ENCODE results near the gene APBA2. TPM values are rescaled to one million over a fixed set of nuclear protein-coding genes. Genes with fewer than 3 reads are reported as not detected.
"Not testable (repeated sequence)": the region's sequence is repeated elsewhere in the genome, so short reads cannot be mapped to it uniquely, and the experiment has no call there.

APBA2 gene
- polyA plus RNA-seq (ENCODE audit: insufficient read length), result 4.4 TPM

DNA sequence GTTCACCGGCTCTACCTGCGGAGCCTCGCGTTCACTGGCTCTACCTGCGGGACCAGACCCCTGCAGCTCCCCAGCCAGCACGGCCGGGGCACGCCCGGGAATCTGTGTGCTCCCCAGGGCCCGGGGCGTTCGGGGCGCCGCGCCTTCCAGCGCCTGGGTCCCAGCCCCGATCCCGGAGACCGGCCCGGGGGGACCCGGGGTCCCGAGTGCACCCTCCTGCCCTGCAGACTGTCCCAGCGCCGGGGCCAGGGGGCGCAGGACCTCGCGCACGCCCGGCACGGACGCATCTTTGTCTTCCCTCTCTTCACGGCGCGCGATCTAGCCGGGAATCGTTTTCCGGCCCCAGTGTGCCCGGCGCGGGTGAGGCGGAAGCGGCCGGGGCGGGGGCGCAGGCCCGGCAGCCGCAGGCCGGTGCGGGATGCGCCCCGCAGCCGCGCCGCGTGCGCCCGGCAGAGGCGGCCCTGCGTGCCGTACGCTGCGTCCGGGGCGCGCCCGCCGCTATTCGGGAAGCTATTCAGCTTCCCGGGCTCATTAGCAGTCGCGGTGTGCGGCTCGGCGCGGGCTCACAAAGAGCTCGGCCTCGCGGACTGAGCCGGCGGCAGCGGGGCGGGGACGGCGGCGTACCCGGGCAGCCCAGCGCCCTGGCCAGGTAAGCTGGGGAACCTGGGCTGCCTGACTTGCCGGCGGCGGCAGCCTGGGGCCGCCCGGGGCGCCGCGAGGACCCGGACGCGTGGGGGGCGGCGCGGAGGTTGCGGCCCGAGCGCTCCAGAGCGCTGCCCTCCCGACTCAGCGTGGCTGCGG, at the start of gene APBA2:
Gene APBA2 (plus strand): TSS at position 345 of the 801 bp plus-strand sequence. CDS start 167,911 bp downstream, outside the sequence.
- peak; percentile 36 for DNase-seq

DNA sequence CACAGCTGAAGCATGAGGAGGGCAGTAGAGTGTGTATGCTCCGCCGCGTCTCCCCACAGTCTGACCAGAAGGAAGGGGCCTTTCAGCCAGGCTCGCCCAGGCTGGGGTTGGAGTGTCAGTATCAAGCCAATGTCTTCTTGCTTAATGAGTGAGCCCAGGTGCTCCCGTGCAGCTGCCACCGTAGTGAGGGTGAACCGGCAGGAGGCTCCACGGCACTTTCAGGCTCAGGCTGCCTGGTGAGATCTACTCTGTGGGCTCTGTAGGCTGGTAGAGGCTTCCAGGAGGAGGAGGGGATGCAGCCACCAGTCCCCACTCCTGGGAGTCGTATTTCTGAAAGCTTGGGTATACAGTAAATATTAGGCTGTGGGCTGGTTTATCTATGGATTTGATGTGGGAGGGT, 45.5 kb upstream of the APBA2 start:
- not testable (repeated sequence) for DNase-seq

DNA sequence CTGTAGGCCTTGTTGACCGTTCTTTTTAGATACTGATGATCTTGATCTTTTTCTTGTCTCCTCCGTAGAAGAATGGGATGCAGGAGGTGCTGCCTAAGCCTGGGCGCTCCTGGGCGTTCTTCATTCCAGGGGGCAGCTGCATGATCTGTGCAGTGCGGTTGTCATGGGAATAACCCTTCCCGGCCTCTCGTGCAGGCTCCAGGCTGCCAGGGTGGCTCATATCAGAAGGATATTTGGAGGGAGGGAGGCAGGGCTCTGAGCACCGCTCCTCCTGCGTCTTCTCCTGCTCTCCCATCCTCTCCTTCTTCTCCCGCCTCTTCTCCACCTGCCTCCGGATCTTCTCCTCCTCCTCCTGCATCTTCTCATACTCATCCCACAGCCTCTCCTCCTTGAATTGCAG, 43.6 kb upstream of the APBA2 start:
- not testable (repeated sequence) for DNase-seq

DNA sequence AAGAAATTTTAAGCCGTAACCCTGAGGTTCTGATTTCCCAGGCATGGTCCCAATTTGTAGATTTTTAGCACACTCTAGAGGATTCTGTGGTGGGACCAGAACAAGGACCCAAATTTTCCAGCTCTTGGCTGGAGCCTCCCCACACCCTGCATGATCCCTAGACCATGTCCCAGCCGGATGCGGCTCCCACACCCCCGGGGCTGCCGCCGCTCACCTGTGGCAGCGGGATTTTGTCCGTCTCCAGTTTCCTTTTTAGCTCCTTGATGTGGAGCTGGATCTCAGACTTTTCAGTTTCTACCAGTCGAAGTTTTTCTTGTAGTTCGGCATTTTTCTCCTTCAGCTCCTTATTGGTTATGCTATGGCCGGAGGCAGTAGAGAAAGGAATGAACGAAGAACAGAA, 42.3 kb upstream of the APBA2 start:
- not testable (repeated sequence) for DNase-seq

DNA sequence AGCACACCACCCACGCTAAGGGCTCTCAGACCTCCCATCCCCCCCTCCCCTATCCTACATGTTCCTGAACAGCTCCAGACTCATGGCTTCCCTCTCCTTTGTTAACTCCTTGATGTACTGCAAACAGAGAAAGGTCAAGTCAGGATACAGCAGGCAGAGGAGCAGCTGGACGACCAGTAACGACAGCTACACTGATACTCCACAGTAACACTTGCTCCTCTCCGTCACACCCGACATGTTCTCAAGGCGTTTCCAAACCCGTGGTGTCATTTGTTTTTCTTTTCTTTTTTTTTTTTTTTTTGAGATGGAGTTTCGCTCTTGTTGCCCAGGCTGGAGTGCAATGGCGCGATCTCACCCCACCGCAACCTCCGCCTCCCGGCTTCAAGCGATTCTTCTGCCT, 41.6 kb upstream of the APBA2 start:
- DNase-seq, result not testable (repeated sequence)

DNA sequence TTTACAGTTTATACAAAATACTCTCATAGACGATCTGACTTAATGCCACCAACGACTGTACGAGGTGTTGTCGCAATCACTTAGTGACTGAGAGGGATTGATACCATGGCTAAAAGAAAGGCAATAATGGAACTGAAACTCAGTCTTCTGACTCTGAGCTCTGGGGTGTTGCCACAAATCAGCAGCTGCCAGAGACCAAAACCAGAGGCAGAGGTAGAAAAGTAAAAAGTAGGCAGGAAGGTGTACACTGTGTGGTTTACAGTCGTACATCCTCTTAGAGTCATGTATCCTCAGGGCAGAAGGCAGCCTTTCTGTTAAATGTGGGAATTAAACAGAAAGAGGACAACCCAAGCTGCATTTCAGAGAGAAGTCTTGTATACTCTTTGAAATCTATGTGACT, 38.5 kb upstream of the APBA2 start:
- DNase-seq, result not testable (repeated sequence)

DNA sequence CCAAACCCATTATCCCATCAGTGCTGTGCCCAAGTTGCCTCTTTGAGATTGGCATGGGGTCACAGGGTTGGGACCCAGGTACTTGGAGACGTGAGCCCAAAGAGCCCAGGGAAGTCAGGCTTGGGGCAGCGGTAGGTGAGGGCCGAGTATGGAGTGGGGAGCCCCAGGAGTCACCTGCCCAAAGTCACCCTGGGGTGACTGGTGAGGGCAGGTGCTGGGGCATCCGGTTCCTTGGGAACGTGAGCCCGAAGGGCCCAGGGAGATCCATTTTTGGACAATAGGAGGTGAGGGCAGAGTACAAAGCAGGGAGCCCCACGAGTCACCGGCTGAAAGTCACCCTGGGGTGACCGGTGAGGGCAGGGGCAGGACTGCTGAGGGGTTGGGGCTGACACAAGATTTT, 37.8 kb upstream of the APBA2 start:
- not testable (repeated sequence) for DNase-seq

DNA sequence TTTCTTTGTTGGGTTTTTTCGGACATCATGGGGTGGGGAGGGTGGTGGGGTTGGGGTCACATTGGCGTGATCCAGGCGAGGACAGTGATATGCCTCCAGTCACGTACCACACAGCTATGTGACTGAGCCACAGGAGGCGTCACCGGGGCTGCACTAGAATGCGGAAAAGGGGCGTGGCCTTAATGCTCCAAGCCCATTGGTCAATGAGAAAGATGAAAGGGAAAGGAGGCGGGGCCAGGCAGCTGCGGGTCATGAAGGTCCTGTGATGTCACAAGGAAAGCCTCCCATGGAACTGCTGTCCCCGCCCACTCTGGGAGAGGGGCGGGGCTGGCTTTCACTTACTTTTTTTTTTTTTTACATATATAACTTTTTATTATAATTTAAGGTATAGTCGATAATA, 37.3 kb upstream of the APBA2 start, which contains the start of gene GOLGA6L7:
Gene GOLGA6L7 (minus strand): TSS at position 124 of the 400 bp plus-strand sequence. CDS start 95 bp downstream, at position 29.
- DNase-seq, result not testable (repeated sequence)

DNA sequence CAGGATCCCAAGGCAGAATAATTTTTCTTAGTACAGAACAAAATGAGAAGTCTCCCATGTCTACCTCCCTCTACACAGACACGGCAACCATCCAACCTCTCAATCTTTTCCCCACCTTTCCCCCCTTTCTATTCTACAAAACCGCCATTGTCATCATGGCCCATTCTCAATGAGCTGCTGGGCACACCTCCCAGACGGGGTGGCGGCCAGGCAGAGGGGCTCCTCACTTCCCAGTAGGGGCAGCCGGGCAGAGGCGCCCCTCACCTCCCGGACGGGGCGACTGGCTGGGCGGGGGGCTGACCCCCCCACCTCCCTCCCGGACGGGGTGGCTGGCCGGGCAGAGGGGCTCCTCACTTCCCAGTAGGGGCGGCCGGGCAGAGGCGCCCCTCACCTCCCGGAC, 36.5 kb upstream of the APBA2 start:
- DNase-seq, result not testable (repeated sequence)

DNA sequence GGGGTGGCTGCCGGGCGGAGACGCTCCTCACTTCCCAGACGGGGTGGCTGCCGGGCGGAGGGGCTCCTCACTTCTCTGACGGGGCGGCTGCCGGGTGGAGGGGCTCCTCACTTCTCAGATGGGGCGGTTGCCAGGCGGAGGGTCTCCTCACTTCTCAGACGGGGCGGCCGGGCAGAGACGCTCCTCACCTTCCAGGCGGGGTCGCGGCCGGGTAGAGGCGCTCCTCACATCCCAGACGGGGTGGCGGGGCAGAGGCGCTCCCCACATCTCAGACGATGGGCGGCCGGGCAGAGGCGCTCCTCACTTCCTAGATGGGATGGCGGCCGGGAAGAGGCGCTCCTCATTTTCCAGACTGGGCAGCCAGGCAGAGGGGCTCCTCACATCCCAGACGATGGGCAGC, 36.0 kb upstream of the APBA2 start:
- not testable (repeated sequence) for DNase-seq

DNA sequence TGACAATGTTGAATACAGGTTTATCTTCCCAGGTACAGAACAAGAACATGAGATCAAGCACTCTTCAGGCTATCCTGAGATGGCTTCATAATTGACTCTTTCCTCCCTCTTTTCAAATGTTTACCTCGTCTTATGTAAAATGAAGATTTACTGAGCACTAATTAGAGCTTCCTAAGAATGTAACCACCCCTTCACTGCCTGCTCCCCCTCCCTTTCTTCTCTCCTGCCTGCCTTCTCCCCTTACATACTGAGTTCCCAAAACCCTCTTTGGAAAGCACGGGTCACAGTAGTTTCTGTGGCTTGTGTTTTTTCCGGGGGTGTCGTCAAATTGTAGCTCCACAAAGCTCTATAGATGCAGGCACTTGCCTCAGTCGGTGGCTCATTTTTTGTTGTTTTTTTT, 32.1 kb upstream of the APBA2 start:
- DNase-seq, result not testable (repeated sequence)

DNA sequence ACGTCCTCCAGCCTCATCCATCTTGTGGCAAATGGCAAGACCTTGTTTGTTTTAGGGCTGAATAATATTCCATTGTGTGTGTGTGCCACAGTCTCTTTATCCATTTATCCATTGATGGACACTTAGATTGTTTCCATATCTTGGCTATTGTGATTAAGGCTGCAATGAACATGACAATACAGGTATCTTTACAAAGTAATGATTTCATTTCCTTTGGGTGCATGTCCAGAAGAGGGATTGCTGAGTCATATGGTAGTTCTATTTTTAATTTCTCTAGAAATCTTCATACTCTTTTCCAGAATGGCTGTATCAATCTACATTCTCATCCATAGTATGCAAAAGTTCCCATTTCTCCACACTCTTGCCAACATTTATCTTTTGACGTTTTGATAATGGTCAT, 31.2 kb upstream of the APBA2 start:
- DNase-seq, result not testable (repeated sequence)

DNA sequence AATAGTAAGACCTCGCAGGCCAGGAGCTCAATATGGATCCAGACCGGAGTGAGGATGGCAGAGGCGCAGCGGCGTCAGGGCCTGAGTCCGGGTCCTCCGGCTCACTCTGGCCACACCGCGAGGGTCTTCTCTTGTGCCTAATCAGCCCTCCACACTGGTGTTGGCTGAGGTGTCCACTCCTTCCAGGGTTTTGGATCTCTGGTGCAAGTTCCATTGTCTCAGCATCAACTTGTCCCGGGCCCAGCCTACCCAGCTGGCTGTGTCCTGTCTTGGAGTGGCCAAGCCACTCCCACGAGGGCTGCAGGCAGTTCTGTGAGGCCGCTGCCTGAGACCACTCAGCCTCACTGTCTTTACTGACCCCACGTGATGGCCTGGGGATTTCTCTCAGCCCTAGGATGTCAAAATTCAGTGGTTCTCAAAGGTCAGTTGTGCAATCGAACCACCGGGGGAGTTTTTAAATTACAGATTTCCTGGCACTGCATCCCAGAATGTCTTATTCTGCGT, 24.7 kb upstream of the APBA2 start:
- peak; percentile 14 for DNase-seq

DNA sequence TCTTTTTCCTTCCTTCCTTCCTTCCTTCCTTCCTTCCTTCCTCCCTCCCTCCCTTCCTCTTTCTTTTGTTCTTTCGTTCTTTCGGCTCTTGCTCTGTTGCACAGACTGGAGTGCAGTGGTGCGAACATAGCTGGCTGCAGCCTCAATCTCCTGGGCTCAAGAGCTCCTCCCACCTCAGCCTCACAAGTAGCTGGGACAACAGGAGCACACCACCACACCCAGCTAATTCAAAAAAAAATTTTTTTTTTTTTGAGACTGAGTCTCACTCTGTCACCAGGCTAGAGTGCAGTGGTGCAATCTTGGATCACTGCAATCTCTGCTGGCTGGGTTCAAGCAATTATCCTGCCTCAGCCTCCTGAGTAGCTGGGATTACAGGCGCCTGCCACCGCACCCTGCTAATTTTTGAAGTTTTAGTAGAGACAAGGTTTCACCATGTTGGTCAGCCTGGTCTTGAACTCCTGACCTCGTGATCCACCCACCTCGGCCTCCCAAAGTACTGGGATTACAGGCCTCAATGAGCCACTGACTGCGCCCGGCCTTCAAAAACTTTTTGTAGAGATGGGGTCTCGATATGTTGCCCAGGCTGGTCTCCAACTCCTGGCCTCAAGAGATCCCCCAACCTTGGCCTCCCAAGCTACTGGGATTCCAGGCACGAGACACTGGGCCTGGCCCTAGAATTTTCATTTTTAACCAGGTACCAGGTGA, 24.0 kb upstream of the APBA2 start:
- not testable (repeated sequence) for DNase-seq

DNA sequence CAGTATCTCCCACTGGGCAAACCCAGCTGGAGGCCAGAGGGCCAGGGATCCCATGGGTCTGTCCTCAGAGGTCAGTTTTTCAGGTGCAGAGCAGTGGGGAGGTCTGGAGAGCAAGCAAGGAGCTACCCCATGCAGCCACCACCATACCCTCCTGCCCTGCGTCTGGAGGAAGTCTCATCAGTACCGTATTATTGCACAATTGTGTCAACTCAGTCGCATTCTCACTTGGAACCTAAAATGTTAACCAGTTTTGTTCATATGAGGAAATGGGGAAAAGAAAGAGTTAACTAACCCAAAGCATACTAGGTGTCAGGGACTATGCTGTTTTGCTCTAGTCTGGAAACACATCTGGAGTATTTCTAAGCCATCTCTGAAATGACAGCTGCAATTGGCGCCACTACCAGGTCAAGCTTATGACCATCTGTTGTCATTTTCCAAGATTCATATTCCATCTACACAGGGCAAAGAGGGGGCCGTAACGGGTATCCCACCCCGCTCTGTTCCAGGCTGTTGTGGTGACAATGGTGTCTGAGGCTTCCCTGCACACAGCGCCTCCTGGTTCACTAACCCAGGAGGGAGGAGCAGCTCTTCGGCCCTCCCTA, 16.9 kb upstream of the APBA2 start:
- no peak for DNase-seq

DNA sequence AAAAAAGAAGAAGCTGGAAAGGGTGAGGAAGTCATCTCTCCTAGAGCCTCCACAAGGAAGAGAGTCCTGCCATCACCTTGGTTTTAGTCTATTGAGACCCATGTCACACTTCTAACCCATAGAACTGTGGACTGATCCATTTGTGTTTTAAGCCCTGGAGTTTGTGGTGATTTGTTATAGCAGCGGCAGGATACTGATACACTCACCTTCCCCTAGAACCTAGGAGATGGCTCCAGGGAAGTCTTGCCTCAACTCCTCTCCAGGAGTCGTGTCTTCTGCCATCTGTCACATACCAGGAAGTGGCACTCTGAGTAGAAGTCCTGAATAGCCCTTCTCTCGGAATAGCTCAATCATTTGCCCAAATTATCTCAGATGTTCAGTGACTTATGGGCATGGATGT, 14.6 kb upstream of the APBA2 start:
- DNase-seq, result no peak

DNA sequence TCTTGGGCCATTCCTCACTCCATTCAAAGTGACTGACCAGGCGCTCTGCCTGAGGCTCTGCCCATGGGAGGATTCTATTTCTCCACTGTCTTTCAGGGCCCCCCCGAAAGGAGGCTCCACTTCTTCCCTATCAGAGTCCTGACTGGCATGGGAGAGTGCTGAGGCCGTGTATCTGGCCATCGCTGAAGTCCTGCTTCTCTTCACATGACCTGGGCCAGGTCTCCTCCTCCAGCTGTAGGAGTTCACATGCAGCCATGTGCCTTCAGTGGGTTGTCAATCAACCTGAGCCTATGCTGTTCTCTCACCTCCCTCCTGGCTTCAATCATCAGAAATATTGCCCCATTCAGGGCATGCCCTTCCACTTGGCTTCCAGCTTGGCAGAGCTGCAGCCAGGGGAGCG, 12.8 kb upstream of the APBA2 start:
- DNase-seq, result no peak

DNA sequence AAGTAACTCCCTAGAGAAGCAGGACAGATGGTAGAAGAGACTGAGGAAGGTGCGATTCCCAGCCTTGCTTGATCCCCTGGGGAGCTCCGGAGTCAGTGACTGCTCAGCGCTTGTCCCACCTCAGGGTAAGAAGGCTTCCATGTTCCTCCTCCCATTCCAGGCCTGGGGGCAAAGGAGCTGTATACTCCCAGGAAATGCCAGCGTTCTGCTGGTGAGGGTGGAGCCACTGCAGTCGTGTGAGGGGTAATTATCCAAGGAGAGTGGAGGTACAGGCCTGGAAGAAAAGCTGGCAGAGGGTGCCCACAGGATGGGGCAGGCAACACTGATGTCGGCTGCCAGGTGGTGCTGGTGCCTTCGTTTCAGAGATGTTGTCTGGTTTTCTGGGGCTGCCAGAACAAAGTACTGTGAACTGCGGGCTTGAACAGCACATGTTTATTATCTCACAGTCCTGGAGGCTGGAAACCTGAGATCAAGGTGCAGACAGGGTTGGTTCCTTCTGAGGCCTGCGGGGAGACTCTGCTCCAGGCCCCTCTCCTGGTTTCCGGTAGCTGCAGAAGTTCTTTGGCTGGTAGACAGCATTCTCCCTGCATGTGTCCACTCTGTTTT, 12.1 kb upstream of the APBA2 start:
- DNase-seq, result no peak

DNA sequence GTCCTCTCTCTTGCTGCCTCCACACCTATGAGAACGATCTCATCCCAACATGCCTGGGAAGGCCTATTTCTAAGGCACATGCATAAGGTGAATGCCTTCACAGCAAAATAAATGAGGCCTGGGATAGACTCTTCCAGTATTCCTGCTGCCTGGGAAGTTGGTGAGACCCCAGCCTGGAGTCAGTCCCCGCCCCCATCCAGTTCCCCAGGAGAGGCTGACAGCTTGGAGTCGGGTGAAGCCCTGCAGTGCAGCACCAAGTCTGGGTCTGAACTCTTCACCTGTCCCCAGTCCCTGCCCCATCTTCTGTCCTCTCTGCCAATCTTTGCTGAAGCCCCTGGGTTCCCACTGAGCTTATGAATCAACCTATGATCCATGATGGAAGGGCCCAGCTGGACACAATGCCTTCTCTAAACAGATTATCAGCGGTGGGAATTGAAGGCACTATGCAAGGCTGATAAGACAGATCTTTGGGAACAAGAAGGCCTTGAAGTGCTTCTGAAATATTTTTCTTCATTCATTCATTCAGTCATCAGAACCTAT, 10.2 kb upstream of the APBA2 start:
- no peak for DNase-seq

DNA sequence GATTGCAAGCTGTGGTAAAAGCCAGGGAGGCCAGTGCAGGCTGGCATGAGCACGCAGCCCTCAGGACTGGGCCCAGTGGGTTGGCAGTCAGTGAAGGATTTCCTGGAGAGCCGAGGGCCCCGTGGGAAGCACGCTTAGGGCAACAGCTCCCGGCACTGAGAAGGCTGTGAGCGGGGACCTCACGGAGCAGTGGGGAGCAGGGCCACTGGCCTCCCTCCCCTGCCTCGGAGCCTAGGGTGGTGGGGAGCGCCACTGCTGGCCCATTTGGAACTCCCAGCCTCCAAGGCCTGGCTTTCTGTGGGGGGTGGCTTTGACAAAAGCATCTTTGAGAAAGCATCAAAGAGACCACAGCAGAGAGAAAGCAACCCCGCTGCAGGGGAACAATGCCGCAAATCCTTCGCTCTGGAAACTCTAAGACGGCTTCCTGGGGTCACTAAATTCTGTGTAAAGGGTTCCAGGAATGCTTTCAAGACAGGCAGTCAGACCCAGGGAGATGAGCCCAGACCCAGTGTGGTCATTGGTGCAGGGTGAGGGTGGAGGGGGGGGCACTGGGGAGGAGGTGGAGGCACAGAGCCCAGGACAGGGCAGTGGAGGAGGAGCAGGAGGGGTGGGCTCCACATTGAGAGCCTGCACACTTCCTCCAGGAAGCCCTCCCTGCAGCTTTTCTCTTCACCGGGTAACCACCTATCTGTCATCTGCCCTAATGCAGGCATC, 9.5 kb upstream of the APBA2 start:
- DNase-seq, result no peak

DNA sequence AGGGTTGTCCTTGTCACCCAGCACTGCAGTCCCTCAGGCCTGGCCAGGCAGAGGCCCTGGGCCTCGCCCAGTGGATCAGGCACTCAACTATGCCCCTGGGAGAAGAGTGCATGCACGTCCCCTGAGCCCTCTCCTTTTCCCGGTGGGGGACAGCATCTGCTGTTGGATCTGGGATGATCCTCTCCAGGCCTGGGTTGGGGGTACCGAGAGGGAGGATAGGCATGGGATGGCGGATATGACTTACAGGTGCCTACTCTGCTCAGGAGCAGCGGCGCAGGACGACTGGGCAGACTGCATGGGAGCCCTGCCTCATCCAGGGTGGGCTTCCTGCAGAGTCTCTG, 9.0 kb upstream of the APBA2 start:
- no peak for DNase-seq

DNA sequence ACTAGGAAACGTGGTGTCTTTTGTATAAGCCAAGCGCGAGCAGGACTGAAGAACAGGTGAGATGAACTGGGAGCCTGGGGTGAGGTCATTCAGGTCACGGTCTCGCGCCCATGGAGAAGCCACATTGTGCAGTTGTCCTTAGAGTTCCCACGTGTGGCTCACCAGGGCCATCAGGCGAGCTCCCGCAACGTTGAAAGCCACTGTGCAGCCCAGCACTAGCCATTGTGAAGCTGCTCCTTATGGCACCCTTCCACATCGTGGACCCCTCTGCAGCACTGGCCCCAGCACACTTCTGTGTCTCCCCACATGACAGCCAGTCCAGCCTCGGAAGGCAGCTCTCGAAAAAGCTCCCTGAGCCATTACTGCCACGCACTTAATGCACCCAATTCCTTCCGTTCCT, 7.6 kb upstream of the APBA2 start:
- DNase-seq, result no peak
